Erythroblast (primary cell): ENCODE measurements around the gene RPL5.
A peak's percentile ranks its signal among the peaks of the same experiment; 100 is the strongest.

ENCODE experiments used
- DNase-seq, 2 experiments: peaks; one replicate each; lab custom pipeline; 2025; lab: John Stamatoyannopoulos, UW
- GATA1 ChIP-seq: IDR thresholded peaks from 2 replicates; pipeline ENCODE4 v1.6.1; 2011; ENCODE audit warnings: low read depth, mild to moderate bottlenecking, control low read depth, low read length, moderate library complexity
- POLR2A ChIP-seq: IDR thresholded peaks from 2 replicates; pipeline ENCODE4 v1.6.1; 2011; ENCODE audit warnings: mild to moderate bottlenecking, low read length

Gene RPL5

GRCh38 chr1:92834617-92835016 is 2.8 kb downstream of the RPL5 start:
- peak in 1 of 2 experiments; percentile 18 for DNase-seq
- TF ChIP-seq GATA1, result no peak
- TF ChIP-seq POLR2A, result no peak

DNA sequence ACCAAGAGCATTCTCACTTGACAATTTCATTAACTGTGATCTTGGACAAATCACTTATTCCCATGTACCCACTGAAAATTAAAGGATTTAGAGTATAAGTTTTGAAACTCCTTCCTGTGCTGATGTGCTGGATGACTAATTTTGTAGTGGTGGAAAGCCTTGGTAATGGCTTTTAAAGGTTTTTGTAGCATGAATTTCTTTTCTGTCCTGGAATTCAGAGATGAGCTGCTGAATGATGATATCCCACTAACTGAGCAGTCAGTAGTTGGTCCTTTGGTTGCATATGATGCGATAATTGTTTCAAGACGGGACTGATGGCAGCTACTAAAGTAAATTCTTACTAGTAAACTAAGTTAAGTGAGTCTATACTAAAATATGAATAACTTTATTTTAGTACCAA is 5.2 kb downstream of the RPL5 start:
- no peak for DNase-seq
- TF ChIP-seq POLR2A (no peak), GATA1 (no peak)

DNA sequence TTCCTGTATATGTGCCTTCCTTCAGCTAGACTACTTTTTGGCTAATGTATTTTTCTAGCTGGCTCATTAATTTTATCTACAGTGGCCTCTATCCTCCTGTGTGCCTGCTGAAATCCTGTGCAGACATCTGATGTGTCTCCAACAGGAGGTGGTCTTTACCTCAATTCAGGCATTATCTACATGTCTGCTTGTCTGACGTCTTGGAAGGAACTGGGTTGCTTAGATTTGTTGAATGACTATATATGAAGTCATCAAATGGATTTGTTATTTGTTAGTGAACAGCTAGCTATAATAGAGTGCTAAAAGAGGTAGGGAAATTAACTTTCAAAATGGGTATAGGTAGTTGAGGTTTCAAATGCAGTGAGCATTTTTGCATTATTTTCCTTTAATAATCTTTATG is 6.7 kb downstream of the RPL5 start:
- DNase-seq, result no peak
- TF ChIP-seq GATA1 (no peak), POLR2A (no peak)

DNA sequence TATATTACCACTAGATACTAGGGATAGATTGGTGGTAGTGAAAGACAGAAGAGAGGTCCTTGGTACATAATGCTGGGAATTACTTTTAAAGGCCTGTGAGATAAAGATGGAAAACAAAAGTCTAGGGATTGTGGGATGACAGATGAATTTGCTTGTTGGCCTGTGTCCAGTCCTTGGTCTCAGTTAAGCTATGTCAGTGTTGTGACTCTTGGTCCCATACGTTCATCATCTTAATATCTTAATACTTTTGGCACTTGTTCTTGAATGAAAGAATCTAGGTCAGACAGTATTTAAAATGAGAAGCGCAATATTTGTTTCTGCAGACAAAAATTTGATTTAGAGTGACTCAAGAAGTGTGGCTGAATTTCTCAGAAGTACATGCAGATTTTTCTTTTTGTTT is 7.6 kb downstream of the RPL5 start:
- no peak for DNase-seq
- no peak for TF ChIP-seq GATA1
- no peak for TF ChIP-seq POLR2A

GRCh38 chr1:92840600-92840999 is 8.8 kb downstream of the RPL5 start:
- TF ChIP-seq POLR2A, result no peak
- TF ChIP-seq GATA1, result no peak
- DNase-seq, result no peak

GRCh38 chr1:92842082-92843045 is 10.5 kb downstream of the RPL5 start:
- DNase-seq, result no peak
- no peak for TF ChIP-seq POLR2A
- no peak for TF ChIP-seq GATA1

DNA sequence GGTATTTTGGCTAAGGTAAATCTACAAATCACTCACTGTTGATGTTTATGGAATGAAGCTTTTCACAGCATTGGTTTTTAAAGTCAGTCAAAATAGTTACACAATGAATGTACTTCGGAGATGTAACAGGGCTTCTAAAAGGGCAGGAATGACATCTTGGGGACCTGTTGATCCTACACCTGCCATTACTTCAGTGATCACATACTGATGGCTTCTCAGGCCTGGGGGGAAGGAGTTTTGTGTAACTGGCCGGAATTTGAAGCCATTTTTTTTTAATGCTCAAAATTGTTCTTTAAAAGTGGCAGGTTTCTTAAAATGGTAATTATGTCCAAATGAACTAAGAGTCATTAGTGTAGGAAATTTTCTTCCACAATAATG is 11.2 kb downstream of the RPL5 start:
- no peak for TF ChIP-seq GATA1
- no peak for TF ChIP-seq POLR2A
- DNase-seq, result no peak

- no peak for DNase-seq
- TF ChIP-seq POLR2A (no peak), GATA1 (no peak)
Measured at GRCh38 chr1:92843429-92844352, 11.9 kb downstream of the RPL5 start.

GRCh38 chr1:92844439-92844838 is 12.6 kb downstream of the RPL5 start:
- no peak for DNase-seq
- TF ChIP-seq GATA1, result no peak
- no peak for TF ChIP-seq POLR2A

DNA sequence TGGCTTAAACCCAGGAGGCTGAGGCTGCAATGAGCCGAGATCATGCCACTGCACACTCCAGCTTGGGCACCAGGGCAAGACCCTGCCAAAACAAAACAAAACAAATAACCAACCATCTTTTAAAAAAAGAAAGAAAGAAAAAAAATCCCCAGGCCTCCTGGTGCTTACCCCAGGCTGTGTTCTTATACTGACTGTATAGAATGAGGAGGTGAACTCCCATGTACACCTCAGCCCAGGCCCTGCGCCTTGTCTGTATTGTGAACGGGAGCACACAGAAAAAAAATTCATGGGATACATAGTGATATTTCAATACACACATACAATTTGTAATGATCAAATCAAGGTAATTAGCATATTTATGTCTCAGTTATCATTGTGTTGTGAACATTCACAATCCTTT is 14.1 kb downstream of the RPL5 start:
- no peak for DNase-seq
- TF ChIP-seq GATA1, result no peak
- no peak for TF ChIP-seq POLR2A

- DNase-seq, result peak in 1 of 2 experiments; percentile 29
- TF ChIP-seq POLR2A (no peak), GATA1 (no peak)
Measured at GRCh38 chr1:92848201-92848600, 16.4 kb downstream of the RPL5 start.

GRCh38 chr1:92850019-92850418 is 18.2 kb downstream of the RPL5 start:
- no peak for TF ChIP-seq POLR2A
- TF ChIP-seq GATA1, result no peak
- DNase-seq, result no peak

- peak; percentile 55 to 75 for DNase-seq
- TF ChIP-seq POLR2A, result no peak
- TF ChIP-seq GATA1, result no peak
Measured at GRCh38 chr1:92851729-92852128, 19.9 kb downstream of the RPL5 start.

DNA sequence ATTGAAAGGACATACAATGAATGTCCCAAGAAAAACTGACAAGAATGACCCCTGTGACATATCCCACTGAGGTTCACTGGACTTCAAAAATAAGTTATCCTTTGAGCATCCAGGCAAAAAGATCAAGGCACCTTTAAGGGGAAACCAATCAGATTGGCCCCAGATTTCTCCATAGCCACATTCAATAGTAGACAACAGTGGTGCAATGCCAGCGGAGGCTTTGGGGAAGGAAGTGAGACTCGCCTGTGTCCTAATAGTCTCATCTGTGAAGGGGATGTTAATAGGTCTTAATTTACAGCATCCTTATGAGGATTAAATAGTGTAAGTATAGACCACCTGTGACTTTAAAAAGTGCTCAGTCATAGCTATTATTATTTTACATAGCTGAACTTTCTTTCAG is 21.5 kb downstream of the RPL5 start:
- no peak for TF ChIP-seq POLR2A
- no peak for TF ChIP-seq GATA1
- DNase-seq, result no peak
